Dedifferentiated amniotic fluid mesenchymal stem cell (primary cell): ENCODE results near the gene TMEM108.

Experiments used
- DNase-seq: peaks from one replicate; pipeline ENCODE4 v3.0.0-alpha.2; 2016; ENCODE audit errors: extremely low spot score

Gene TMEM108

GRCh38 chr3:133419151-133419909, 381.1 kb downstream of the TMEM108 start:
- no peak for DNase-seq

DNA sequence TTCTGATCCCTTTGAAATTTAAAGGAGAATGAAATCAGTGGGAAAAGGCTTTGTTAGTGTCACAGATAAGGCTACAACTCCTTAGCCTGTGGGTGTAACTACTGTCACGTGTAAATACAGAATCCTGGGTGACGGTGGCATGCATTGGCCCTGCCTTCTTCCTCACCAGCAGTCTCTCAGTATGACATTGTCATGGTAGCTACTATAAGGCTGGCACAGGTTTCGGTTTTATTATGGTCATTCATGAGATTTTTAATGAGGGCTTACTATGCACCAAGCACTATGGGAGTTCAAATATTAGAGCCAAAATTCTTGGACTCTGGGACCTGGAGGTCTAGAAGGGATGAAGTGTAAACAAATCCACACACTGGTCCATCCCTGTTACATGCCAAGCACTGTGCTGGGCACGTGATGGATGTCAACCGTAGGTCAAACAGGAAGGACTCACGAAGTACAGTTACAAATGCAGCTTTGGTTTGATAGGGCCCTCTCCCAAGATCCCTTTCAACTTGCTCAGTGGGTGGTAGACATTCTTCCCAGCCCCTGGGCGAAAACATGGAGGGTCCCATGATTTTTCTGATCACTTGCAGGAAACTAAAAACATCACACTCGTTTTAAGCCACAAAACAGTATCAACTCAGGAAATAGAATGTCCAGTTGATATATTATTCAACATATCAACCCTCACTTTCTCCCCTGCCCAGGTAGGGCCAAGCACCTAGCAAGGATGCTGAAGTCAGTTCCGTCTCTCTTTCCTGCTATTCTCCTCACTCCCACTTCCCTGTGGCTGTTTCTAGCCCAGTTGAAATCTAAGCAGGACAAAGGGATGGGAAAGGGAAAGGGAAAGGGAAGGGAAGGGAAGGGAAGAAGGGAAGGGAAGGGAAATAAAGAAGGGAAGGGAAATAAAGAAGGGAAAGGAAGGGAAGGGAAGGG, 387.0 kb downstream of the TMEM108 start:
- no peak for DNase-seq

GRCh38 chr3:133425898-133426297, 387.7 kb downstream of the TMEM108 start:
- DNase-seq, result no peak

DNA sequence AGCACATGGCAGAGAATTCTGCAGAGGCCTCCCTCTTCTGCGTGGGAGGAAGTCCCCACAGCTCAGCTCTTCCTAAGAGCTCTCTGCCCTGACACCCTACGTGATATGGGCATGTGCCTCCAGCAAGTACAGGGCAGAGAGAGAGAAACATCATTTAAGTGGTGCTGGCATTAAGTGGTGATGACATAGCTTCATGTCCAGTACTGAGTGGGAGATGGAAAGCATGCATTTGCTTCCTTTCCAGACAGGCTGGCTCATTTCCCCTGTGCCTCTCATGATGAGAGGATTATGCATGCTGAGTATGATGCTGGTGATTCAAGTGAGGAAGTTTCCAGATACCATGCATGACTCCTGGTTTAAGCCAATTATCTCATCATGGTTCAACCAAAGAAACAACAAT, 388.5 kb downstream of the TMEM108 start:
- peak; percentile 55 for DNase-seq

GRCh38 chr3:133428552-133428951, 390.4 kb downstream of the TMEM108 start:
- no peak for DNase-seq

DNA sequence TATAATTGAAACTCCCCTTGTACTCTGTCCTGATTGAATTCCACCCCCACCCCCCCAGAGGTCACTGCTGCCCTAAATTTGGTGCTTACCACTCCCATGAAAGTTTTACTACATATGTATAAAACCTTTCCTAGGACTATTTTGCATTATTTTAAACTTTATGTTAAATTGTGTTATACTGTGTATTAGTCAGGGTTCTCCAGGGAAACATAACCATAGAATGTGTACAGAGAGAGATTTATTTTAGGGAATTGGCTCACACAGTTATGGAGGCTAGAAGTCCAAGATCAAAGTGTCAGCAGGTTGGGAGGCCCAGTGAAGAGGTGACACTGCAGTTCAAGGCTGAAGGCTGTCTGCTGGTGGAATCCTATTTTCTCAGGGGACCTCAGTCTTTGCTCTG, 390.9 kb downstream of the TMEM108 start:
- DNase-seq, result no peak

DNA sequence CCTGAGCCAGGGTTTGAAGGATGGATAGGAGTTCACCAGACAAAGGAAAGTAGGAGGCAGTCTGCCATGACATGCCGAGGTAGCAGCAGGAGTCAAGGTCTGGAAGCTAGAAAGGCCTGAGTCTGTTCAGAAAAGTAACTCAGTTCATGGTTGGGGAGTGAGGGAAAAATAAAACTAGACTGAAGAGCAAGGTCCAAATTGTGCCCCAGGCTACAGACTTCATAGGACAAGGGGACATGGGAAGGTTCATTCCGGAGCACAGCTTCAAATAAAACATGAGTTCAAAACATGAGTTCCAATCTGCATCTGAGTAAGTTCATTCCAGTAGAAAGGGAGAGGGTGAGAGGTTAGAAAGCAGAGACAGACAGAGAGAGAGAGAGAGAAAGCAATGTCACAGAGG, 401.4 kb downstream of the TMEM108 start:
- DNase-seq, result no peak

- DNase-seq, result no peak
These were observed 402.5 kb downstream of the TMEM108 start for GRCh38 chr3:133440652-133441051.

- no peak for DNase-seq
These were observed 403.7 kb downstream of the TMEM108 start for GRCh38 chr3:133441867-133442270.

- DNase-seq, result no peak
These were observed 404.3 kb downstream of the TMEM108 start for GRCh38 chr3:133442518-133442917.

- no peak for DNase-seq
These were observed 405.6 kb downstream of the TMEM108 start for GRCh38 chr3:133443649-133444422.

GRCh38 chr3:133444423-133444774, 406.2 kb downstream of the TMEM108 start:
- DNase-seq, result no peak

- no peak for DNase-seq
These were observed 406.9 kb downstream of the TMEM108 start for GRCh38 chr3:133445108-133445507.
